SK-N-SH treated with all-trans-retinoic acid at 6 μM for 48 hours (cell line): ENCODE data around the gene TIPIN.

Experiments
- ESRRG ChIP-seq: fragments of 250-450 bp; sonication (Bioruptor Pico); IDR thresholded peaks from 2 replicates; pipeline ENCODE4 v1.6.1; 2021; ENCODE audit warnings: mild to moderate bottlenecking
- ZFP30 ChIP-seq: fragments of 450-650 bp; formaldehyde crosslinking; IDR thresholded peaks from 2 replicates; pipeline ENCODE4 v1.5.0; 2022; ENCODE audit warnings: mild to moderate bottlenecking, moderate library complexity

GRCh38 chr15:66400351-66400774, 43.9 kb upstream of the TIPIN start:
- no peak for TF ChIP-seq ESRRG (CRISPR knock-in tag)
- no peak for TF ChIP-seq ZFP30 (CRISPR knock-in tag)
